Stimulated activated naive CD8-positive, alpha-beta T cell treated with anti-CD3 and anti-CD28 coated beads, Interleukin-15, amount 100 ng/mL, for 72 hours (primary cell): ENCODE measurements around the gene GREM2.

ENCODE experiments used
- ATAC-seq: fragments of 150-1000 bp; cut with Tn5 transposase; 2 replicates; pipeline ENCODE4 v1.10.0; 2021; ENCODE audit warnings: mild to moderate bottlenecking, moderate library complexity
- DNase-seq, 2 donors: peaks; one replicate each; pipeline ENCODE4 v3.0.0; 2021 to 2022
- H3K27ac Mint-ChIP-seq, 2 donors: one replicate each; pipeline ENCODE4 v1.8.0; 2022; ENCODE audit warnings: mild to moderate bottlenecking in 2 of 2, mixed read lengths in 2 of 2, moderate library complexity in 2 of 2
- H3K27me3 Mint-ChIP-seq: one replicate; pipeline ENCODE4 v1.8.0; 2022; ENCODE audit warnings: mixed read lengths
- H3K4me1 Mint-ChIP-seq: one replicate; pipeline ENCODE4 v1.8.0; 2022; ENCODE audit warnings: mild to moderate bottlenecking, mixed read lengths
- H3K4me3 Mint-ChIP-seq, 2 donors: one replicate each; pipeline ENCODE4 v1.8.0; 2022; ENCODE audit warnings: mild to moderate bottlenecking in 2 of 2, mixed read lengths in 2 of 2, moderate library complexity in 1 of 2
- H3K9me3 Mint-ChIP-seq, 2 donors: one replicate each; pipeline ENCODE4 v1.8.0; 2022; ENCODE audit warnings: mixed read lengths in 2 of 2

GREM2 gene

GRCh38 chr1:240618946-240619345, 7.0 kb upstream of the GREM2 start:
- no peaks in the 10 kb centered on the region for H3K9me3 Mint-ChIP-seq
- ATAC-seq: peak; percentile 93
- H3K4me3 Mint-ChIP-seq: no peak overlapping the region
- no peaks in the 10 kb centered on the region for H3K4me1 Mint-ChIP-seq
- DNase-seq: peak in 1 of 2 donors; percentile 22
- peaks cover 26% of the 10 kb centered on the region for H3K27me3 Mint-ChIP-seq
- no peak overlapping the region for H3K27ac Mint-ChIP-seq

- Mint-ChIP-seq H3K27me3 (peaks cover 53% of the 10 kb centered on the region), H3K4me1 (peaks cover 29% of the 10 kb centered on the region), H3K27ac (no peak overlapping the region), H3K9me3 (no peaks in the 10 kb centered on the region), H3K4me3 (no peak overlapping the region)
- DNase-seq (no peak), ATAC-seq (no peak)
Measured at GRCh38 chr1:240616018-240616417, 4.1 kb upstream of the GREM2 start.

GRCh38 chr1:240613356-240614142, 1.6 kb upstream of the GREM2 start:
- ATAC-seq (peak; percentile 29), DNase-seq (peak in 1 of 2 donors; percentile 16)
- H3K27ac Mint-ChIP-seq: no peak overlapping the region
- H3K4me1 Mint-ChIP-seq: peaks cover 29% of the 10 kb centered on the region
- H3K27me3 Mint-ChIP-seq: peaks cover 57% of the 10 kb centered on the region
- H3K9me3 Mint-ChIP-seq: no peaks in the 10 kb centered on the region
- H3K4me3 Mint-ChIP-seq: peak overlapping the region in 1 of 2 donors; percentile 59

- peaks cover 29% of the 10 kb centered on the region for H3K4me1 Mint-ChIP-seq
- H3K27ac Mint-ChIP-seq: no peak overlapping the region
- H3K9me3 Mint-ChIP-seq: no peaks in the 10 kb centered on the region
- peak overlapping the region in 1 of 2 donors; percentile 59 for H3K4me3 Mint-ChIP-seq
- H3K27me3 Mint-ChIP-seq: peaks cover 57% of the 10 kb centered on the region
- ATAC-seq (no peak), DNase-seq (no peak)
Measured at GRCh38 chr1:240612811-240613210, 856 bp upstream of the GREM2 start.

GRCh38 chr1:240611228-240611618, 732 bp downstream of the GREM2 start:
- H3K9me3 Mint-ChIP-seq: no peaks in the 10 kb centered on the region
- H3K4me3 Mint-ChIP-seq: peak overlapping the region; percentile 91 to 96
- DNase-seq (no peak), ATAC-seq (no peak)
- H3K27ac Mint-ChIP-seq: peak overlapping the region; percentile 87 to 91
- peaks cover 29% of the 10 kb centered on the region for H3K4me1 Mint-ChIP-seq
- peaks cover 57% of the 10 kb centered on the region for H3K27me3 Mint-ChIP-seq

GRCh38 chr1:240610636-240611035, 1.3 kb downstream of the GREM2 start:
- no peak for DNase-seq
- ATAC-seq: no peak
- Mint-ChIP-seq H3K9me3 (no peaks in the 10 kb centered on the region), H3K4me3 (peak overlapping the region in 1 of 2 donors; percentile 96), H3K27me3 (peaks cover 57% of the 10 kb centered on the region), H3K27ac (no peak overlapping the region), H3K4me1 (peaks cover 29% of the 10 kb centered on the region)

GRCh38 chr1:240609527-240610060, 2.4 kb downstream of the GREM2 start:
- peaks cover 52% of the 10 kb centered on the region for H3K27me3 Mint-ChIP-seq
- peaks cover 29% of the 10 kb centered on the region for H3K4me1 Mint-ChIP-seq
- no peaks in the 10 kb centered on the region for H3K9me3 Mint-ChIP-seq
- no peak overlapping the region for H3K4me3 Mint-ChIP-seq
- ATAC-seq (no peak), DNase-seq (no peak)
- no peak overlapping the region for H3K27ac Mint-ChIP-seq

GRCh38 chr1:240608707-240609106, 3.2 kb downstream of the GREM2 start:
- peak in 1 of 2 donors; percentile 12 for DNase-seq
- Mint-ChIP-seq H3K4me3 (no peak overlapping the region), H3K27ac (no peak overlapping the region), H3K27me3 (peaks cover 43% of the 10 kb centered on the region), H3K9me3 (no peaks in the 10 kb centered on the region), H3K4me1 (peaks cover 27% of the 10 kb centered on the region)
- no peak for ATAC-seq

GRCh38 chr1:240607006-240607405, 4.9 kb downstream of the GREM2 start:
- no peak overlapping the region for H3K4me3 Mint-ChIP-seq
- H3K4me1 Mint-ChIP-seq: peaks cover 10% of the 10 kb centered on the region
- H3K9me3 Mint-ChIP-seq: no peaks in the 10 kb centered on the region
- DNase-seq (no peak), ATAC-seq (no peak)
- H3K27me3 Mint-ChIP-seq: peaks cover 29% of the 10 kb centered on the region
- no peak overlapping the region for H3K27ac Mint-ChIP-seq

DNA sequence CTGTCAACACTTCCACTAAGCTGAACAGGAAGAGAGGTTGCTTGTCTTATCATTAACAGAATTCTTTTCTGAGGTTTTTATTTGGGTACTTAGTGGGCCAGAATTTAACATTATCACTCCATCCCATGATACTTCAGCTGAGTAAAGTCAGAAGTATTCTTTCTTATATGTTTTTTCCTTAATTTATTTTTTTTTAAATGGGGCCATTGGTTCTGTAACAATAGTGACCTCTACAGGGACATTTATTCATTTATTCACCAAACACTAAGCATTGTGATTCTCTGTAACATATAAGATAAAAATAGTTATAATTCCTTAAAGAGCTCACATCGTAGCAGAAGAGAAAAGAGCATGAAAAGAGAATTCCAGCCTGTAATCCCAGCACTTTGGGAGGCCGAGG, 9.8 kb downstream of the GREM2 start:
- H3K27me3 Mint-ChIP-seq: no peaks in the 10 kb centered on the region
- H3K4me1 Mint-ChIP-seq: no peaks in the 10 kb centered on the region
- no peaks in the 10 kb centered on the region for H3K9me3 Mint-ChIP-seq
- no peak for DNase-seq
- no peak overlapping the region for H3K27ac Mint-ChIP-seq
- no peak for ATAC-seq
- no peak overlapping the region for H3K4me3 Mint-ChIP-seq

DNA sequence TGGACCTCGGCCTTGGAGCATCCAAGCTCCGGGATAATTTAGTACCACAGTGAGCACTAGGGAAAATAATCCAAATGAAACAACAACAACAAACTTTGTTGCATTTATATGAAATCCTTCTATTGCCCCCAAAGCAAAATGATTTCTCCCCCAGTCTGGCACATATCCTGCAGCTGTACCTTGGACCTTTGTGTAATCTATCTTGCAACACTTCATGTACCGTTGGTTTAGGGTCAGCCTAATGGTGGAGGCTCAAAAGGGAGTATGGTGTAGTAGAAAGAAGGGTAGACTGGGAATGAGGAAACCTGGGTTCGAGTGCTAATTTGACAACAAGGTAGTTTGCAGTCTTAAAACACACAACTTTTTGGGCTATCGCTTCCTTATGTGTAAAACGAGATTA, 12.1 kb downstream of the GREM2 start:
- Mint-ChIP-seq H3K27ac (no peak overlapping the region), H3K4me1 (no peaks in the 10 kb centered on the region), H3K4me3 (no peak overlapping the region), H3K27me3 (no peaks in the 10 kb centered on the region), H3K9me3 (no peaks in the 10 kb centered on the region)
- ATAC-seq (no peak), DNase-seq (no peak)

GRCh38 chr1:240599299-240599698, 12.7 kb downstream of the GREM2 start:
- no peaks in the 10 kb centered on the region for H3K4me1 Mint-ChIP-seq
- H3K4me3 Mint-ChIP-seq: no peak overlapping the region
- no peaks in the 10 kb centered on the region for H3K9me3 Mint-ChIP-seq
- no peak overlapping the region for H3K27ac Mint-ChIP-seq
- no peak for DNase-seq
- H3K27me3 Mint-ChIP-seq: no peaks in the 10 kb centered on the region
- no peak for ATAC-seq

DNA sequence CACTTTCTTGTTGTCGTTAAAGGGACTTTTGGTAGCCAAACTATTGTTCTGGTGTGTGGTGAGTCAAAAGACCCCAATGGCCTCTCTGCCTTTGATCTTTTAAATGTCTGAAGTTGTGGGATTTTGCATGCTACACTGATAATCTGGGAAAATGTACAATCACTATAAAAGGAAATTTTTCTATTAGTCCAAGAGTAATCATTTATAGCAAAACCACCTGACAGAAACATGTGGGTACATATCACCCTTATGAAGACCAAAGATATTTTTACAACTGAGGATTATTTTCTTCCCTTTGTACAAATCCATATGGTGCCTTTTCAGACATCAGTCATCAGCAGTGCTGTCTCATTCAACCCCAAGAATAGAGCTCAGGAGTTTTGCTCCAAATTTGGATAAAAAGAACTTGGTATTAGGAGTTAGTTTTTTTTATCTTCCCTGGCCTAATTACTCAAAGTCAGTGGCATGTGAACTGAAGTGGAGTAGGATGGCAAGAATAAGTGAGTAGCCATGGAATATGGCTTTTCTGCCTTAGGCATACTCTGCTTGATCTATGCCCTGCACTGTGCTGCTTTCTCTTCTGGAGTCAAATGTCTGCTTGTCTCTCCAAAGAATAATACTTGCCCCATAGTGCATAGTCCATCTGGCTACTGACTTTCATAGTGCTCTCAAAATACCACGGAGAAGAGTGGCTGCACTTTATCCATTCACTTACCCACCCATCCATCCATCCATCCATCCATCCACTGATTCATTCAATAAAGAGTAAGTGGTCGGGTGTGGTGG, 13.5 kb downstream of the GREM2 start:
- no peak for ATAC-seq
- no peak overlapping the region for H3K4me3 Mint-ChIP-seq
- no peaks in the 10 kb centered on the region for H3K9me3 Mint-ChIP-seq

DNA sequence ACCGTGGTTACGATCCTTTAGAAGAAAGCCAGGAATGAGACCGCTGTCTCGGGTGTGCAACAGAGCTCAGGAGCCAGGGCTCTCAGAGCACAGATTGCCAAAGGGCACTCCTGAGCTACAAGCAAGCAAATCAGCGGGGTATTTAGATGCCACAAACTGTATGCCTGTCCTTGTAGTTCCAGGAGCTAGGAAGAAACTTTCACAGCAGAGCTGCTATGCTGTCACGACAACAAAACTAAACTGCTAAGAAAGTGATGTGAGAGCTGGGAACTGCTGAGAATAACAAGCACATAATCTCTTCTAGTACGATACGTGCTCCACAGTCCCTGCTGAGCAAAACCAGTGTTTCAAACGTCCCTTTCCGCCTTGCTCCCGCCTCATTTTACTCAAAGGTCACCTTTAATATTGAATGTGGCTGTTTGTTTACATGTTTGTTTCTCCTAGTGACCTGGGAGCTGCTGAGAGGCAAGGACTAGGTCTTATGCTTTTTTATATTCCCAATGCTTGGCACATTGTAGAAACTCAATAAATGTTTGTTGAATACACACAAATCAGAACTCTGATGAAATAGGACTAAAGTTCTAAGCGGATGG, 14.7 kb downstream of the GREM2 start:
- no peak for DNase-seq
- Mint-ChIP-seq H3K9me3 (no peaks in the 10 kb centered on the region), H3K27ac (no peak overlapping the region), H3K4me1 (no peaks in the 10 kb centered on the region), H3K4me3 (no peak overlapping the region), H3K27me3 (no peaks in the 10 kb centered on the region)
- ATAC-seq: no peak

More for the DNA sequence above, 13.5 kb downstream of the GREM2 start:
- no peak overlapping the region for H3K27ac Mint-ChIP-seq
- H3K4me1 Mint-ChIP-seq: no peaks in the 10 kb centered on the region
- no peaks in the 10 kb centered on the region for H3K27me3 Mint-ChIP-seq
- no peak for DNase-seq

DNA sequence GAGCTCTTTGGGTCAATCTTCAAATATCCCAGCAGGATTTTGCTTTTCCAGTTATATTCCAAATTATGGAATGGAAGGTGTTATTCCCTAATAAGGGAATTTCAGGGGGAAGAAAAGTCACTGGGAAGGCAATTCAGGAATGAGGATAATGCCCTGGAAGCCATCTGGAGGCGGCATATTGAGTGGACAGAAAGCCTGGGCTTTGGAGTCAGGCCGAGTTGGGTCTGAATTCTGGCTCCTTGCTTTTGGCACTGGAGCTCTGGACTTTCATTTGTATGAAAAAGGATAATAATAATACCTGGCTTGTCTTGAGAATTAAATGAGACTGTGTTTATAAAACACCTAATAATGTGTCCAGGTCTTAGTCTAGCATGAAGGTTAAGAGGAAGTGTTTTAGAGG, 16.5 kb downstream of the GREM2 start:
- Mint-ChIP-seq H3K27ac (no peak overlapping the region), H3K4me1 (no peaks in the 10 kb centered on the region), H3K4me3 (no peak overlapping the region), H3K27me3 (no peaks in the 10 kb centered on the region), H3K9me3 (peaks cover 0 to 6% of the 10 kb centered on the region in 2 donors)
- ATAC-seq (no peak), DNase-seq (no peak)

DNA sequence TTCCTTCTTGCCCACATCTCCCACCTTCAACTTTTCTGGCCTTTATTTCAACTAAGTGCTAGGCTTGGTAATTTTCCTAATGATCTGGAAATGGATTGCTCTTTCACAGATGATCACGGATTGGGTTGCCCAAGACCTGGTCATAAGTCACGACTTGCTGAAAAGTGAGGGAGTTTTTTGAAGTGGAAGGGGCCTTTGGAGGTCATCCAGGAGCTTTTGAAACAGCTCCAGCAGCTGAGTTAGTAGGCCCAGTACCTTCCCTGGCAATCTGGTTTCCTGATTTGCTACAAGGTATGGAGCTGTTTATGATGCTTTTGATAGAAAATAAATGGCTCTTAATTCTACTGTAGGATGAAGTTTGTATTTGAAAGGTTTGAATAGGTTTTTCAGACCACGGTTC, 20.4 kb downstream of the GREM2 start:
- Mint-ChIP-seq H3K27me3 (no peaks in the 10 kb centered on the region), H3K27ac (no peak overlapping the region), H3K9me3 (peaks cover 0 to 6% of the 10 kb centered on the region in 2 donors), H3K4me1 (no peaks in the 10 kb centered on the region), H3K4me3 (no peak overlapping the region)
- no peak for DNase-seq
- no peak for ATAC-seq
